Keratinocyte (primary cell): Measurements from ENCODE around the gene CEP85.

Experiments
- CTCF ChIP-seq, 3 experiments: IDR thresholded peaks in 1 of 3; conservative IDR thresholded peaks in 1 of 3; optimal IDR thresholded peaks in 1 of 3; 2 replicates in 2 of 3; 3 replicates in 1 of 3; pipeline versions ENCODE3 to v1.5.1; 2011; ENCODE audit warnings: low read length in 3 of 3, mild to moderate bottlenecking in 3 of 3, moderate library complexity in 2 of 3, control low read depth in 1 of 3, inconsistent platforms in 1 of 3; ENCODE audit not compliant: insufficient read depth in 2 of 3; ENCODE audit errors: extremely low read depth in 1 of 3
- EZH2 ChIP-seq: IDR thresholded peaks from one replicate; pipeline ENCODE4 v1.6.1; 2012; ENCODE audit warnings: inconsistent platforms, mild to moderate bottlenecking, low read length, moderate library complexity

DNA sequence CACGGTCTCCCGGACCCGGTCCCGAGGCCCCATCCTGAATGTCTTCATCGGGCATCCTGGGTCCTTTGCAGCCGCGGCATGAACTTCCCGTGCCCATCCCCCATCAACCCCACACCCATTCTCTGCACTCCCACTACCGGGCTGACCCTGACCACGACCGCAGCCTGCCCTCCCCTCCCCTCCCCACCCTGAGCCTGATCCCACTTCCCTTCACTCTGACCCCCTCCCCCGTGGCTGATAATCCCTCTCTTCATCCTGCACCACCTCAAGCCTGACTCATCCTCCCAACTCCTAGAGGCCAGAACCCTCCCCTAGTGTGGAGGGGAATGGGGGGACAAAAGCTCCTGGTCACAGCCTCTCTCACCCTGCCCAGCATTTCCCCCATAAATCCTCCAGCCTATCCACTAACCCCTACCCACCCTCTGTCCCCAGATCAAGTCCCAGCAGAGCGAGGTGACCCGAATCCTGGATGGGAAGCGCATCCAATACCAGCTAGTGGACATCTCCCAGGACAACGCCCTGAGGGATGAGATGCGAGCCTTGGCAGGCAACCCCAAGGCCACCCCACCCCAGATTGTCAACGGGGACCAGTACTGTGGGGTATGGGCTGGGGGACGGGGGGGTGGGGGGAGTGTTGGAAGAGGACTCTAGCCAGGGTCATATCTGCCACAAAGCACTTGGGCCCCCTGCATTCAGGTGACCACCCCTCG lies 46.5 kb downstream of the CEP85 start:
- no peak for TF ChIP-seq EZH2
- no peak for TF ChIP-seq CTCF (optimal IDR thresholded peaks at IDR 0.05 in 1 of 3, IDR thresholded peaks at IDR 0.05 in 1 of 3, conservative IDR thresholded peaks at IDR 0.05 in 1 of 3; ENCODE audit: extremely low read depth in 1 of 3, insufficient read depth in 2 of 3, low read length in 3 of 3)
